Vagina (tissue), 2 donors: Measurements from ENCODE around the gene VPS26C.

Experiments used
- CTCF ChIP-seq, 3 experiments: fragments of 450-650 bp in 2 of 3; fragments of 200-600 bp in 1 of 3; sonication (generic) in 1 of 3; IDR thresholded peaks; one replicate each; pipeline ENCODE4 v1.5.1; 2017 to 2019; ENCODE audit warnings: antibody characterized with exemption in 3 of 3, mild to moderate bottlenecking in 2 of 3, moderate library complexity in 2 of 3
- POLR2A ChIP-seq, 2 donors: fragments of 450-650 bp; IDR thresholded peaks; one replicate each; pipeline ENCODE4 v1.6.1; 2017; ENCODE audit warnings: antibody characterized with exemption in 2 of 2, mild to moderate bottlenecking in 2 of 2, moderate library complexity in 2 of 2

- TF ChIP-seq POLR2A (IDR thresholded peaks at IDR 0.05) (no peak), CTCF (IDR thresholded peaks at IDR 0.05) (no peak)
Observed at GRCh38 chr21:37268186-37268503, 1.0 kb upstream of the VPS26C start.
